K562 (cell line): Measurements from ENCODE around the gene ITGB5. TPM values are rescaled to one million over a fixed set of nuclear protein-coding genes. Genes with fewer than 3 reads are reported as not detected.
A peak's percentile ranks its signal among the peaks of the same experiment; 100 is the strongest.

ENCODE experiments used
- BRD9 ChIP-seq: fragments of 450-650 bp; IDR thresholded peaks from 2 replicates; pipeline ENCODE4 v1.6.1; 2018; ENCODE audit warnings: low read depth; ENCODE audit not compliant: partially characterized antibody
- ETV5 ChIP-seq: sonication (generic); formaldehyde crosslinking; IDR thresholded peaks from 2 replicates; pipeline ENCODE4 v1.4.0; 2020; ENCODE audit warnings: low read depth, mild to moderate bottlenecking, missing genetic modification reagents
- HMBOX1 ChIP-seq: sonication (generic); IDR thresholded peaks from 2 replicates; pipeline ENCODE4 v1.6.1; 2016
- HMGXB4 ChIP-seq: sonication (generic); formaldehyde crosslinking; IDR thresholded peaks from 2 replicates; pipeline ENCODE4 v1.8.1; 2023; ENCODE audit warnings: mild to moderate bottlenecking, missing genetic modification reagents
- KDM4B ChIP-seq, 2 experiments: fragments of 450-650 bp in 1 of 2; sonication (generic) in 1 of 2; IDR thresholded peaks; 2 replicates each; pipeline ENCODE4 v1.6.1; 2016 to 2017; ENCODE audit warnings: borderline replicate concordance in 2 of 2, antibody characterized with exemption in 1 of 2, low read depth in 1 of 2, mild to moderate bottlenecking in 1 of 2
- MIER1 ChIP-seq: fragments of 450-650 bp; IDR thresholded peaks from 2 replicates; pipeline ENCODE4 v1.6.1; 2016; ENCODE audit warnings: antibody characterized with exemption, mild to moderate bottlenecking, low read depth
- PATZ1 ChIP-seq: fragments of 250-450 bp; sonication (Bioruptor Pico); IDR thresholded peaks from 2 replicates; pipeline ENCODE4 v1.5.0; 2020; ENCODE audit warnings: mild to moderate bottlenecking, borderline replicate concordance
- PTBP1 ChIP-seq: fragments of 200-400 bp; formaldehyde crosslinking; IDR thresholded peaks from 2 replicates; pipeline ENCODE4 v1.6.1; 2017; ENCODE audit warnings: low read depth, low read length
- SUPT5H ChIP-seq: fragments of 450-650 bp; IDR thresholded peaks from 2 replicates; pipeline ENCODE4 v1.6.1; 2016
- TSHZ1 ChIP-seq: fragments of 250-450 bp; sonication (Bioruptor Pico); IDR thresholded peaks from 2 replicates; pipeline ENCODE4 v1.4.0; 2020; ENCODE audit warnings: mild to moderate bottlenecking, moderate library complexity
- ZBTB17 ChIP-seq: fragments of 450-650 bp; formaldehyde crosslinking; IDR thresholded peaks from 2 replicates; pipeline ENCODE4 v1.4.0; 2020; ENCODE audit warnings: mild to moderate bottlenecking
- ZMIZ1 ChIP-seq, 2 experiments: fragments of 150-350 bp in 1 of 2; IDR thresholded peaks; 2 replicates each; pipeline ENCODE4 v1.6.1; 2012 to 2016; ENCODE audit warnings: low read depth in 2 of 2, low read length in 2 of 2, mild to moderate bottlenecking in 1 of 2, moderate library complexity in 1 of 2
- ZNF445 ChIP-seq: fragments of 250-450 bp; sonication (Bioruptor Pico); IDR thresholded peaks from 2 replicates; pipeline ENCODE4 v1.4.0; 2020; ENCODE audit warnings: low read depth, mild to moderate bottlenecking, moderate library complexity
- ZNF551 ChIP-seq: fragments of 250-450 bp; sonication (Bioruptor Pico); IDR thresholded peaks from 2 replicates; pipeline ENCODE4 v1.5.0; 2021; ENCODE audit warnings: mild to moderate bottlenecking, moderate library complexity
- polyA plus RNA-seq, 8 experiments: library from polyadenylated mRNA; depleted of rRNA in 4 of 8; stranded (reverse) in 5 of 8; unstranded in 3 of 8; fragments of >200 nt; fragmentation: Nextera tagmentation in 2 of 8; fragmentation: Illumina TruSeq in 1 of 8; extraction: Ambion mirVana in 2 of 8; extraction: Trizol in 1 of 8; gene quantifications; 2 replicates each; pipeline versions ENCODE4 v1.2.1 to v1.2.3, GENCODE V29; 2011 to 2014; ENCODE audit warnings: inconsistent platforms in 1 of 8, missing spikeins in 1 of 8
- total RNA-seq, 7 experiments: library from RNA; depleted of rRNA in 6 of 7; stranded (reverse); fragments of >200 nt in 6 of 7; fragmentation: Illumina TruSeq in 2 of 7; extraction: Trizol in 2 of 7; gene quantifications; 2 replicates each; pipeline versions ENCODE4 v1.2.1 to v1.2.3, GENCODE V29; 2011 to 2021; ENCODE audit warnings: low replicate concordance in 1 of 7

The ITGB5 gene
- total and polyA plus RNA-seq, 9 of the 15 experiments (the other 6 are each of a cell fraction or from before 2014, with no cell fraction given) = 1.7 to 46.8 (median 9.9) TPM

- TF ChIP-seq PTBP1 (no peak), SUPT5H (peak; percentile 89), HMGXB4 (no peak), KDM4B (IDR thresholded peaks at IDR 0.05; ENCODE audit: borderline replicate concordance in 2 of 2, low read depth in 1 of 2) (0 out of 4 replicates have a peak, but pooled peaks of 1 of the 2 experiments have one; percentile 70), HMBOX1 (no peak), BRD9 (peak; percentile 47), TSHZ1 (CRISPR knock-in tag) (0 out of 2 replicates have a peak, but pooled peaks have one; percentile 48), ZNF551 (CRISPR knock-in tag) (no peak), ETV5 (CRISPR knock-in tag) (0 out of 2 replicates have a peak, but pooled peaks have one; percentile 46), ZMIZ1 (IDR thresholded peaks at IDR 0.05; ENCODE audit: low read depth in 2 of 2, low read length in 2 of 2) (no peak), ZNF445 (CRISPR knock-in tag) (no peak), PATZ1 (CRISPR knock-in tag) (peak; percentile 31; the same call in 1 of the 2 replicates), ZBTB17 (CRISPR knock-in tag) (no peak), MIER1 (0 out of 2 replicates have a peak, but pooled peaks have one; percentile 49)
These were observed 156.8 kb downstream of the ITGB5 start, which contains the start of gene UMPS (continued) for GRCh38 chr3:124730129-124730940.
